K562 (cell line): Measurements from ENCODE around the gene S1PR1. TPM values are rescaled to one million over a fixed set of nuclear protein-coding genes. Genes with fewer than 3 reads are reported as not detected.

Source experiments
- ATAC-seq: fragments of 200-7000 bp; cut with Tn5 transposase; 3 replicates; pipeline ENCODE4 v1.9.1; 2020; ENCODE audit warnings: moderate library complexity
- BruUV-seq: library from RNA; stranded (reverse); fragments of 400-500 nt; replicated peaks from 2 replicates; lab custom pipeline; 2021; lab: Mats Ljungman, UMichigan
- CTCF ChIA-PET: fragments of 300-600 bp; formaldehyde crosslinking; extraction: SDS; loops from one replicate; lab custom pipeline; 2021; ENCODE audit warnings: low intra/inter-chr PET ratio; lab: Yijun Ruan, JAX
- POLR2A ChIA-PET: fragments of 300-600, 350-650 bp; sonication (Branson Sonifier 250); formaldehyde crosslinking; extraction: SDS; loops from one replicate; lab custom pipeline; 2021; ENCODE audit warnings: antibody characterized with exemption, inconsistent platforms; lab: Yijun Ruan, JAX
- DNase-seq, 4 experiments: peaks; one replicate each; pipeline versions ENCODE4 v3.0.0 to v3.0.0-alpha.2; 2011 to 2018; ENCODE audit warnings: low spot score in 3 of 4, mixed read lengths in 3 of 4; ENCODE audit errors: extremely low read depth in 1 of 4
- FAIRE-seq: peaks from 2 replicates; lab custom pipeline; 2011; peaks lifted over from hg19 to GRCh38; lab: Jason Lieb, UNC
- H2AFZ ChIP-seq: 2 replicates; pipeline ENCODE4 v1.6.0; 2011; ENCODE audit warnings: low read depth, low read length, control low read depth, inconsistent platforms
- H3K27ac ChIP-seq: fragments of 200-600 bp; 3 replicates; pipeline ENCODE4 v1.8.0; 2011; ENCODE audit warnings: low read depth, mild to moderate bottlenecking, control low read depth, inconsistent platforms, low read length, moderate library complexity, mixed read lengths; ENCODE audit errors: extremely low read depth
- H3K27me3 ChIP-seq, 2 experiments: fragments of 300-600 bp in 1 of 2; 2 replicates in 1 of 2; 3 replicates in 1 of 2; pipeline versions ENCODE4 v1.6.0 to v1.8.0; 2011; ENCODE audit warnings: inconsistent platforms in 2 of 2, low read length in 2 of 2, mild to moderate bottlenecking in 1 of 2, mixed read lengths in 1 of 2, moderate library complexity in 1 of 2; ENCODE audit not compliant: control insufficient read depth in 2 of 2, insufficient read depth in 2 of 2
- H3K36me3 ChIP-seq: fragments of 300-600 bp; 3 replicates; pipeline ENCODE4 v1.8.0; 2011; ENCODE audit warnings: mild to moderate bottlenecking, low read length, inconsistent platforms; ENCODE audit not compliant: control insufficient read depth, insufficient read depth
- H3K4me1 ChIP-seq, 2 experiments: fragments of 200-600 bp in 1 of 2; replicated peaks in 1 of 2; 2 replicates in 1 of 2; 3 replicates in 1 of 2; pipeline versions ENCODE4 v1.5.1 to v1.8.0; 2011; ENCODE audit warnings: inconsistent platforms in 2 of 2, low read length in 2 of 2, mild to moderate bottlenecking in 1 of 2, mixed read lengths in 1 of 2, moderate library complexity in 1 of 2; ENCODE audit not compliant: control insufficient read depth in 2 of 2, insufficient read depth in 2 of 2
- H3K4me2 ChIP-seq: 2 replicates; pipeline ENCODE4 v1.6.1; 2011; ENCODE audit warnings: low read length, control low read depth, inconsistent platforms, mixed read lengths; ENCODE audit not compliant: insufficient read depth
- H3K4me3 ChIP-seq: fragments of 200-600 bp; sonication (generic), shearing (Covaris generic); 2 replicates; pipeline ENCODE4 v1.5.1; 2016; ENCODE audit warnings: control low read depth, inconsistent platforms
- H3K79me2 ChIP-seq: fragments of 200-600 bp; 3 replicates; pipeline ENCODE4 v1.8.0; 2011; ENCODE audit warnings: low read length, inconsistent platforms; ENCODE audit not compliant: control insufficient read depth, insufficient read depth
- H3K9ac ChIP-seq, 2 experiments: 2 replicates each; pipeline versions ENCODE4 v1.6.0 to v1.6.1; 2011; ENCODE audit warnings: low read depth in 2 of 2, low read length in 2 of 2, control low read depth in 1 of 2, inconsistent platforms in 1 of 2, mild to moderate bottlenecking in 1 of 2, mixed read lengths in 1 of 2; ENCODE audit not compliant: insufficient read depth in 1 of 2
- H3K9me1 ChIP-seq: one replicate; pipeline ENCODE4 v1.6.0; 2011; ENCODE audit warnings: inconsistent platforms, mild to moderate bottlenecking, low read length, moderate library complexity; ENCODE audit not compliant: control insufficient read depth, insufficient read depth
- H3K9me3 ChIP-seq: replicated peaks from 2 replicates; pipeline ENCODE4 v1.5.1; 2011; ENCODE audit warnings: low read depth, low read length, inconsistent platforms; ENCODE audit not compliant: control insufficient read depth, insufficient read depth
- H4K20me1 ChIP-seq: replicated peaks from 2 replicates; pipeline ENCODE4 v1.6.1; 2011; ENCODE audit warnings: low read length, inconsistent platforms, mixed read lengths; ENCODE audit not compliant: control insufficient read depth, insufficient read depth
- CTCFL ChIP-seq: IDR thresholded peaks from 2 replicates; pipeline ENCODE4 v1.6.1; 2011; ENCODE audit warnings: borderline replicate concordance, low read depth, mild to moderate bottlenecking, moderate library complexity, low read length; ENCODE audit not compliant: insufficient read depth, poor library complexity, severe bottlenecking
- DNMT1 ChIP-seq: fragments of 450-650 bp; IDR thresholded peaks from 2 replicates; pipeline ENCODE4 v1.6.1; 2016; ENCODE audit warnings: antibody characterized with exemption, mild to moderate bottlenecking
- FOXA3 ChIP-seq, 2 experiments: fragments of 450-650 bp in 1 of 2; sonication (generic) in 1 of 2; formaldehyde crosslinking; IDR thresholded peaks in 1 of 2; conservative IDR thresholded peaks in 1 of 2; 2 replicates each; pipeline versions ENCODE4 v1.4.0 to v1.8.0; 2020 to 2022; ENCODE audit warnings: mild to moderate bottlenecking in 2 of 2, missing genetic modification reagents in 1 of 2
- KAT7 ChIP-seq: sonication (generic); formaldehyde crosslinking; IDR thresholded peaks from 2 replicates; pipeline ENCODE4 v1.8.0; 2022; ENCODE audit warnings: missing genetic modification reagents, mild to moderate bottlenecking, borderline replicate concordance
- MXI1 ChIP-seq: IDR thresholded peaks from 2 replicates; pipeline ENCODE4 v1.6.1; 2011; ENCODE audit warnings: low read depth, mild to moderate bottlenecking, improper control_type of control experiment, low read length
- NR1H2 ChIP-seq: sonication (generic); formaldehyde crosslinking; IDR thresholded peaks from 2 replicates; pipeline ENCODE4 v1.4.0; 2020; ENCODE audit warnings: mild to moderate bottlenecking, missing genetic modification reagents
- TBP ChIP-seq: optimal IDR thresholded peaks from 2 replicates; pipeline ENCODE3; 2011; ENCODE audit warnings: low read depth, low read length, improper control_type of control experiment
- ZBTB8A ChIP-seq: fragments of 450-650 bp; IDR thresholded peaks from 2 replicates; pipeline ENCODE4 v1.6.1; 2018; ENCODE audit warnings: mild to moderate bottlenecking, moderate library complexity; ENCODE audit not compliant: partially characterized antibody
- in situ Hi-C: fragments of 300-500 bp; cut with MboI; formaldehyde crosslinking; loops from 4 replicates; pipeline ENCODE4 v1.15.0; 2018; ENCODE audit warnings: inconsistent platforms, mixed read lengths
- intact Hi-C: fragments of 100-400 bp; cut with micrococcal nuclease; formaldehyde crosslinking; loops from 2 replicates; pipeline ENCODE4 v1.14.2; 2022
- polyA plus RNA-seq, 8 experiments: library from polyadenylated mRNA; depleted of rRNA in 4 of 8; stranded (reverse) in 5 of 8; unstranded in 3 of 8; fragments of >200 nt; fragmentation: Nextera tagmentation in 2 of 8; fragmentation: Illumina TruSeq in 1 of 8; extraction: Ambion mirVana in 2 of 8; extraction: Trizol in 1 of 8; gene quantifications; 2 replicates each; pipeline versions ENCODE4 v1.2.1 to v1.2.3, GENCODE V29; 2011 to 2014; ENCODE audit warnings: inconsistent platforms in 1 of 8, missing spikeins in 1 of 8
- total RNA-seq, 7 experiments: library from RNA; depleted of rRNA in 6 of 7; stranded (reverse); fragments of >200 nt in 6 of 7; fragmentation: Illumina TruSeq in 2 of 7; extraction: Trizol in 2 of 7; gene quantifications; 2 replicates each; pipeline versions ENCODE4 v1.2.1 to v1.2.3, GENCODE V29; 2011 to 2021; ENCODE audit warnings: low replicate concordance in 1 of 7
- TF ChIP-seq, protein P1 (sequence below): fragments of 250-450 bp; sonication (Bioruptor Pico); IDR thresholded peaks from 2 replicates; pipeline ENCODE4 v1.4.0; 2020; ENCODE audit warnings: borderline replicate concordance
- TF ChIP-seq, protein P2 (sequence below): sonication (generic); formaldehyde crosslinking; IDR thresholded peaks from 2 replicates; pipeline ENCODE4 v1.8.1; 2023; ENCODE audit warnings: mild to moderate bottlenecking, missing genetic modification reagents
- TF ChIP-seq, protein P3 (sequence below): sonication (generic); formaldehyde crosslinking; IDR thresholded peaks from 2 replicates; pipeline ENCODE4 v1.9.0; 2022; ENCODE audit warnings: mild to moderate bottlenecking, missing genetic modification reagents

S1PR1 gene
- total and polyA plus RNA-seq, 9 of the 15 experiments (the other 6 are each of a cell fraction or from before 2014, with no cell fraction given): 0.22 to 1.2 (median 0.43) TPM

GRCh38 chr1:101241485-101242225 is 4.8 kb downstream of the S1PR1 start:
- no peak for FAIRE-seq

More at GRCh38 chr1:101241485-101242225, 4.8 kb downstream of the S1PR1 start:
- ATAC-seq (no peak), DNase-seq (no peak)
- H3K9ac ChIP-seq: no peak overlapping the region
- no peaks in the 10 kb centered on the region for H3K36me3 ChIP-seq
- POLR2A ChIA-PET: no interaction called here
- no peak overlapping the region for H3K4me3 ChIP-seq
- CTCF ChIA-PET: interaction anchor here (0.6 kb wide), 1 partner anchor 323 kb away, joined by 3 read pairs; no protein-coding TSS in a partner anchor
- in situ Hi-C loops (no loop called here), intact Hi-C loops (no loop called here)
- peaks cover 0 to 14% of the 10 kb centered on the region in 2 experiments; a peak in 4 of 5 replicates for H3K27me3 ChIP-seq
- H3K79me2 ChIP-seq: no peaks in the 10 kb centered on the region
- TF ChIP-seq FOXA3 (CRISPR knock-in tag; conservative IDR thresholded peaks at IDR 0.05 in 1 of 2, IDR thresholded peaks at IDR 0.05 in 1 of 2) (no peak), DNMT1 (no peak), TBP (no peak), NR1H2 (CRISPR knock-in tag) (no peak), KAT7 (CRISPR knock-in tag) (no peak), CTCFL (no peak), ZBTB8A (no peak), MXI1 (no peak)
- TF ChIP-seq, protein P1, sequence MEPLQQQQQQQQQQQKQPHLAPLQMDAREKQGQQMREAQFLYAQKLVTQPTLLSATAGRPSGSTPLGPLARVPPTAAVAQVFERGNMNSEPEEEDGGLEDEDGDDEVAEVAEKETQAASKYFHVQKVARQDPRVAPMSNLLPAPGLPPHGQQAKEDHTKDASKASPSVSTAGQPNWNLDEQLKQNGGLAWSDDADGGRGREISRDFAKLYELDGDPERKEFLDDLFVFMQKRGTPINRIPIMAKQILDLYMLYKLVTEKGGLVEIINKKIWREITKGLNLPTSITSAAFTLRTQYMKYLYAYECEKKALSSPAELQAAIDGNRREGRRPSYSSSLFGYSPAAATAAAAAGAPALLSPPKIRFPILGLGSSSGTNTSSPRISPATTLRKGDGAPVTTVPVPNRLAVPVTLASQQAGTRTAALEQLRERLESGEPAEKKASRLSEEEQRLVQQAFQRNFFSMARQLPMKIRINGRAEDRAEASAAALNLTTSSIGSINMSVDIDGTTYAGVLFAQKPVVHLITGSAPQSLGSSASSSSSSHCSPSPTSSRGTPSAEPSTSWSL (CRISPR knock-in tag): no peak
- TF ChIP-seq, protein P2, sequence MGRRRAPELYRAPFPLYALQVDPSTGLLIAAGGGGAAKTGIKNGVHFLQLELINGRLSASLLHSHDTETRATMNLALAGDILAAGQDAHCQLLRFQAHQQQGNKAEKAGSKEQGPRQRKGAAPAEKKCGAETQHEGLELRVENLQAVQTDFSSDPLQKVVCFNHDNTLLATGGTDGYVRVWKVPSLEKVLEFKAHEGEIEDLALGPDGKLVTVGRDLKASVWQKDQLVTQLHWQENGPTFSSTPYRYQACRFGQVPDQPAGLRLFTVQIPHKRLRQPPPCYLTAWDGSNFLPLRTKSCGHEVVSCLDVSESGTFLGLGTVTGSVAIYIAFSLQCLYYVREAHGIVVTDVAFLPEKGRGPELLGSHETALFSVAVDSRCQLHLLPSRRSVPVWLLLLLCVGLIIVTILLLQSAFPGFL (CRISPR knock-in tag): no peak
- TF ChIP-seq, protein P3, sequence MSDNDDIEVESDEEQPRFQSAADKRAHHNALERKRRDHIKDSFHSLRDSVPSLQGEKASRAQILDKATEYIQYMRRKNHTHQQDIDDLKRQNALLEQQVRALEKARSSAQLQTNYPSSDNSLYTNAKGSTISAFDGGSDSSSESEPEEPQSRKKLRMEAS (CRISPR knock-in tag): no peak
- no peaks in the 10 kb centered on the region for H4K20me1 ChIP-seq
- no peak overlapping the region for H3K4me2 ChIP-seq
- H3K4me1 ChIP-seq: peaks cover 15 to 18% of the 10 kb centered on the region in 2 experiments; a peak in 4 of 5 replicates
- H3K27ac ChIP-seq: no peak overlapping the region
- no TSS peak for BruUV-seq
- no peak overlapping the region for H2AFZ ChIP-seq
- H3K9me1 ChIP-seq: no peaks in the 10 kb centered on the region
- no peaks in the 10 kb centered on the region for H3K9me3 ChIP-seq
